Astrocyte of the spinal cord (primary cell): Measurements from ENCODE around the gene C5orf22.

Experiments used
- DNase-seq: peaks from one replicate; pipeline ENCODE4 v3.0.0; 2011; ENCODE audit warnings: low read depth, low spot score
- H3K4me3 ChIP-seq: 2 replicates; pipeline ENCODE4 v1.5.1; 2011; ENCODE audit warnings: low read depth, mild to moderate bottlenecking, low read length, moderate library complexity
- in situ Hi-C: cut with HindIII; loops from 2 replicates; pipeline ENCODE4 v1.10.0; 2017; ENCODE audit warnings: low sequenced_read_pairs
- TF ChIP-seq, protein P1 (sequence below): IDR thresholded peaks from 2 replicates; pipeline ENCODE4 v1.5.1; 2012; ENCODE audit warnings: low read depth, mild to moderate bottlenecking, low read length, inconsistent platforms

C5orf22 gene

DNA sequence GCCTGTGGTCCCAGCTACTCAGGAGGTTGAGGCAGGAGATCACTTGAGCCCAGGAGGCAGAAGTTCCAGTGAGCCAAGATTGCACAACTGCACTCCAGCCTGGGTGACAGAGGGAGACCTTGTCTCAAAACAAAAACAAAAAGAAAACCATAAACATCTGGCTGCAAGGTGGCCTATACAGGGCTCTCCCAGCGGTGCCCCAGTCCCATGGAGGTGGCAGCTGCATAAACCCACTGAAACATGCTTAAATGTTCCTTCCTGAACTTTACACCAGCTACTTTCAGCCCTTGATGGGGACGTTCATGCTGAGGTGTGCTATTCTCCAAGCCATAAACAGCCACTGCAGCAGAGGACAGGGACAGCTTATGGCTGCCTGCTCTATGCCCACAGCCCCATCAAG lies 35.8 kb upstream of the C5orf22 start:
- in situ Hi-C loops: no loop called here
- DNase-seq: no peak
- H3K4me3 ChIP-seq: no peak overlapping the region
- TF ChIP-seq, protein P1, sequence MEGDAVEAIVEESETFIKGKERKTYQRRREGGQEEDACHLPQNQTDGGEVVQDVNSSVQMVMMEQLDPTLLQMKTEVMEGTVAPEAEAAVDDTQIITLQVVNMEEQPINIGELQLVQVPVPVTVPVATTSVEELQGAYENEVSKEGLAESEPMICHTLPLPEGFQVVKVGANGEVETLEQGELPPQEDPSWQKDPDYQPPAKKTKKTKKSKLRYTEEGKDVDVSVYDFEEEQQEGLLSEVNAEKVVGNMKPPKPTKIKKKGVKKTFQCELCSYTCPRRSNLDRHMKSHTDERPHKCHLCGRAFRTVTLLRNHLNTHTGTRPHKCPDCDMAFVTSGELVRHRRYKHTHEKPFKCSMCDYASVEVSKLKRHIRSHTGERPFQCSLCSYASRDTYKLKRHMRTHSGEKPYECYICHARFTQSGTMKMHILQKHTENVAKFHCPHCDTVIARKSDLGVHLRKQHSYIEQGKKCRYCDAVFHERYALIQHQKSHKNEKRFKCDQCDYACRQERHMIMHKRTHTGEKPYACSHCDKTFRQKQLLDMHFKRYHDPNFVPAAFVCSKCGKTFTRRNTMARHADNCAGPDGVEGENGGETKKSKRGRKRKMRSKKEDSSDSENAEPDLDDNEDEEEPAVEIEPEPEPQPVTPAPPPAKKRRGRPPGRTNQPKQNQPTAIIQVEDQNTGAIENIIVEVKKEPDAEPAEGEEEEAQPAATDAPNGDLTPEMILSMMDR: no peak

- TF ChIP-seq, protein P1: no peak
- DNase-seq: no peak
- no peak overlapping the region for H3K4me3 ChIP-seq
- in situ Hi-C loops: no loop called here
Observed at GRCh38 chr5:31496891-31497290, 35.2 kb upstream of the C5orf22 start.

DNA sequence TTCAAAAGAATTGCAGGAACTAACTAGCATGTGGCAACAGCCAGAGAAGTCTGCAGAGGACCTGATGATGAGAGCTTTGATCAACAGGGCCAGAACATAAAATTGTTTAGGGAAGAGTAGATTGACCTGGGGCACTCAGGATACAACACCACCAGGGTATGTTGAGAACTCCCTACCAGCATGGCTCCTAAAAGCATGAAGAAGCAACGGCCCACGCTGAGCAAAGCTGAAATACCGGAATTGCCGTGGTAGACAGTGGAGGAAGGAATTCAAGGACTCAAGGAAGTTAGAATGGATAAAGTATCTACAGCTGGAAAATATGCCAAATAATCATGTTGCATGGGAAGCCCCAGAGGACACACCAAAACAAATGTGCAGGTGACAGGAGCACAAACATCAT lies 31.8 kb upstream of the C5orf22 start:
- in situ Hi-C loops: no loop called here
- DNase-seq: no peak
- TF ChIP-seq, protein P1: no peak
- no peak overlapping the region for H3K4me3 ChIP-seq

DNA sequence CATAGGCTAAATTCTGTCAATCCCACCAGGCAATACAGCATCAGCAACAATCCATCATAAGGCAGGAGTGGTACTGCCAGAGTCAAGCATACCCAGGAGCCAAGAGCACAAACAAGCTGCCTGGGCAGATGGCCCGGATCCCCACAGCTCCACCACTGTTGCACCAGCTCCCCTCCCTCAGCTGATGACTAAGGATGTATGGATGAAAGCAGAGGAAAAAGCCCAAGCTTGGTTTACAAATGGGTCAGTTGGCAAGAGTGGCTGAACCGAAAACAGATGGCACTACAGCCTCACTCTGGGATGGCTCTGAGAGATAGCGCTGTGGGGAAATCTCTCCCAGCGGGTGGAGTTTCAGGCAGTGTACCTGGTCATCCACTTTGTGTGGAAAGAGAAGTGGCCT lies 29.6 kb upstream of the C5orf22 start:
- TF ChIP-seq, protein P1: no peak
- in situ Hi-C loops: no loop called here
- no peak overlapping the region for H3K4me3 ChIP-seq
- DNase-seq: no peak

DNA sequence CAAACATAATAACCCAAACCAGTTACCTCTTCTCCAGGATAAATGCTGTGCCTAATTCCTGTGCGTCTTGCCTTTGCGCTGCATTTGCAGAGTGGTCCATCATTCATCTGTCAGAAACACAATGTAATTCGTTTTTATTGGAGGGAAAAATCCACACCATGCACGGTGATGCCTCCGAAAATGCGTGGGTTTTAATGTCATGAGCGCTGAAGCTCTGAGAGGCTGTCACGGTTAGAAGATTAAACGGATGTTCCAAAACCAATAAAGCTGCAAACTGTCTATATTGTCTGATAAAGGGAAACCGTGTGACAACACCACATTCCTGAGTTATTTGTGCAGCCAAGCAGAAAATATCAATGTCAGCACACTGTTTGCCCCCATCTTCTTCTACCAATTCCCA lies 27.6 kb upstream of the C5orf22 start:
- DNase-seq: no peak
- H3K4me3 ChIP-seq: no peak overlapping the region
- in situ Hi-C loops: no loop called here
- TF ChIP-seq, protein P1: no peak

GRCh38 chr5:31511305-31511704 lies 20.8 kb upstream of the C5orf22 start:
- in situ Hi-C loops: no loop called here
- no peak overlapping the region for H3K4me3 ChIP-seq
- TF ChIP-seq, protein P1: no peak
- no peak for DNase-seq

DNA sequence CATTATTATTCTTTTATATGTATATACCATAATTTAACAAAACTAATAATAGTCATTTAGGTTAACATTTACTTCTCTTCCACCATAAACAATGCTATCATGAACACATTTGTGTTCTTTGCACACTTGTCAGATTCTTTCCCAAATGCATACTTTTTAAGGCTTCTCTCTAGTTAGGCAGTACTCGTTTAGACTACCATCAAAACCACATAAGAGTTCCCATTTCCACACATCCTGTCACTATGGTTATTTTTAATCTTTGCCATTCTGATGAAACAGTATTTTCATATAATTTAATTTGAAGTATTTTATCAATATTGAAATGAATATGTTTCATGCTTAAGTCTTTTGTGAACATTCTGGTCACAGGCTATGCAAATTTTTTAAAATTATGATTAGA lies 15.3 kb upstream of the C5orf22 start:
- H3K4me3 ChIP-seq: no peak overlapping the region
- TF ChIP-seq, protein P1: no peak
- no peak for DNase-seq
- in situ Hi-C loops: no loop called here
